ENCODE data around the gene SRF.

- TF ChIP-seq POLR2A (IDR thresholded peaks at IDR 0.05; ENCODE audit: low read depth): no peak
- TF ChIP-seq, protein P1, sequence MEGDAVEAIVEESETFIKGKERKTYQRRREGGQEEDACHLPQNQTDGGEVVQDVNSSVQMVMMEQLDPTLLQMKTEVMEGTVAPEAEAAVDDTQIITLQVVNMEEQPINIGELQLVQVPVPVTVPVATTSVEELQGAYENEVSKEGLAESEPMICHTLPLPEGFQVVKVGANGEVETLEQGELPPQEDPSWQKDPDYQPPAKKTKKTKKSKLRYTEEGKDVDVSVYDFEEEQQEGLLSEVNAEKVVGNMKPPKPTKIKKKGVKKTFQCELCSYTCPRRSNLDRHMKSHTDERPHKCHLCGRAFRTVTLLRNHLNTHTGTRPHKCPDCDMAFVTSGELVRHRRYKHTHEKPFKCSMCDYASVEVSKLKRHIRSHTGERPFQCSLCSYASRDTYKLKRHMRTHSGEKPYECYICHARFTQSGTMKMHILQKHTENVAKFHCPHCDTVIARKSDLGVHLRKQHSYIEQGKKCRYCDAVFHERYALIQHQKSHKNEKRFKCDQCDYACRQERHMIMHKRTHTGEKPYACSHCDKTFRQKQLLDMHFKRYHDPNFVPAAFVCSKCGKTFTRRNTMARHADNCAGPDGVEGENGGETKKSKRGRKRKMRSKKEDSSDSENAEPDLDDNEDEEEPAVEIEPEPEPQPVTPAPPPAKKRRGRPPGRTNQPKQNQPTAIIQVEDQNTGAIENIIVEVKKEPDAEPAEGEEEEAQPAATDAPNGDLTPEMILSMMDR (IDR thresholded peaks at IDR 0.05): no peak
- no peak for TF ChIP-seq POLR2AphosphoS5 (IDR thresholded peaks at IDR 0.05)
- no peak for TF ChIP-seq EP300 (IDR thresholded peaks at IDR 0.05)
Measured at GRCh38 chr6:43146261-43146660, 24.8 kb upstream of the SRF start.
